ENCODE measurements around the gene ARID5B. TPM values are rescaled to one million over a fixed set of nuclear protein-coding genes. Genes with fewer than 3 reads are reported as not detected.

The ARID5B gene
- total RNA-seq, 1 experiment from 2014 or later, result 0.04 TPM

DNA sequence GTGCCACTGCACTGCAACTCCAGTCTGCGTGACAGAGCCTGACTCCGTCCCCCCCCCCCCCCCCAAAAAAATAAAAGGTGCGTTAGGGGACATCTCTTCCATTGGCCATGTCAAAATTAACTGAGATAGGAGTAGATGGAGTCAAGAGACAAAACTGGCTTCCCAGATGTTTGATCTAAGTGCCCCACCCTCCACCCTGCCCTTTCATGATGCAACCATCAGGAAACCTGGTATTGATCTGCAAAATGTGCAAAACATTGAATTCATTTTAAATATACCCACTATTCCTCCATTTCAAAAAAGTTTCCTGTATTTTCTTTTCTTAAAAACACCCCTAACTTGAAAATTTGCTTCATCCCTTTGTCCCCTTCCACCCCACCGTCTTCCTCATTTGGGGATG lies 17.5 kb downstream of the ARID5B start:
- Histone ChIP-seq H2BK120ac (ENCODE audit: low read depth, low read length, poor library complexity, severe bottlenecking) (no peak overlapping the region), H3K23ac (ENCODE audit: insufficient read length, low read depth, low read length) (no peak overlapping the region), H3K4ac (ENCODE audit: low read depth, low read length) (no peak overlapping the region), H4K91ac (ENCODE audit: insufficient read length, low read depth, low read length) (no peak overlapping the region), H2BK20ac (ENCODE audit: low read depth, low read length, poor library complexity, severe bottlenecking) (no peak overlapping the region), H3K79me2 (ENCODE audit: insufficient read depth, low read length) (no peaks in the 10 kb centered on the region), H2BK12ac (ENCODE audit: insufficient read length, low read depth, low read length) (no peak overlapping the region), H3K79me1 (ENCODE audit: insufficient read depth, low read depth, low read length, poor library complexity, severe bottlenecking) (no peaks in the 10 kb centered on the region), H2AFZ (ENCODE audit: low read length) (no peak overlapping the region), H3K56ac (ENCODE audit: insufficient read length, low read depth, low read length) (no peak overlapping the region), H3K14ac (ENCODE audit: insufficient read depth, low read length) (no peak overlapping the region), H2BK5ac (ENCODE audit: insufficient read length, low read length) (no peak overlapping the region), H3T11ph (ENCODE audit: low read length) (no peak overlapping the region), H3K18ac (ENCODE audit: insufficient read length, low read depth, low read length) (no peak overlapping the region), H2AK5ac (ENCODE audit: insufficient read length, low read length) (no peak overlapping the region), H3K9me3 (ENCODE audit: control insufficient read depth, low read depth, low read length) (no peaks in the 10 kb centered on the region), H3K4me1 (ENCODE audit: insufficient read depth, low read length) (no peaks in the 10 kb centered on the region), H3K23me2 (ENCODE audit: insufficient read length, low read depth, low read length, poor library complexity, severe bottlenecking) (no peaks in the 10 kb centered on the region), H3K4me2 (ENCODE audit: insufficient read depth, insufficient read length, low read length) (no peak overlapping the region), H3K27ac (ENCODE audit: insufficient read length, low read depth, low read length) (no peak overlapping the region), H3K9ac (ENCODE audit: extremely low read depth, insufficient read length, low read length) (no peak overlapping the region), H3K27me3 (ENCODE audit: insufficient read depth, low read length) (no peaks in the 10 kb centered on the region), H4K5ac (ENCODE audit: insufficient read length, low read depth, low read length) (no peak overlapping the region), H2BK15ac (ENCODE audit: low read depth, low read length) (no peak overlapping the region), H4K20me1 (ENCODE audit: control insufficient read depth, insufficient read depth, insufficient read length) (no peaks in the 10 kb centered on the region), H4K8ac (replicated peaks; ENCODE audit: insufficient read length, low read depth, low read length) (no peak overlapping the region)
- Mint-ChIP-seq H3K27ac (no peak overlapping the region), H3K4me1 (no peaks in the 10 kb centered on the region), H3K9me3 (no peaks in the 10 kb centered on the region), H3K27me3 (ENCODE audit: low read depth) (peaks cover 3% of the 10 kb centered on the region), H3K4me3 (no peak overlapping the region), H3K36me3 (ENCODE audit: insufficient read depth in 1 of 3, low read depth in 3 of 3) (no peaks in the 10 kb centered on the region)
- no peak for DNase-seq
- no CpG with 5 or more reads among the region's 4 CpGs for WGBS (ENCODE audit: extremely low coverage, insufficient read length, low lambda C conversion rate)
- TF ChIP-seq, protein P1, sequence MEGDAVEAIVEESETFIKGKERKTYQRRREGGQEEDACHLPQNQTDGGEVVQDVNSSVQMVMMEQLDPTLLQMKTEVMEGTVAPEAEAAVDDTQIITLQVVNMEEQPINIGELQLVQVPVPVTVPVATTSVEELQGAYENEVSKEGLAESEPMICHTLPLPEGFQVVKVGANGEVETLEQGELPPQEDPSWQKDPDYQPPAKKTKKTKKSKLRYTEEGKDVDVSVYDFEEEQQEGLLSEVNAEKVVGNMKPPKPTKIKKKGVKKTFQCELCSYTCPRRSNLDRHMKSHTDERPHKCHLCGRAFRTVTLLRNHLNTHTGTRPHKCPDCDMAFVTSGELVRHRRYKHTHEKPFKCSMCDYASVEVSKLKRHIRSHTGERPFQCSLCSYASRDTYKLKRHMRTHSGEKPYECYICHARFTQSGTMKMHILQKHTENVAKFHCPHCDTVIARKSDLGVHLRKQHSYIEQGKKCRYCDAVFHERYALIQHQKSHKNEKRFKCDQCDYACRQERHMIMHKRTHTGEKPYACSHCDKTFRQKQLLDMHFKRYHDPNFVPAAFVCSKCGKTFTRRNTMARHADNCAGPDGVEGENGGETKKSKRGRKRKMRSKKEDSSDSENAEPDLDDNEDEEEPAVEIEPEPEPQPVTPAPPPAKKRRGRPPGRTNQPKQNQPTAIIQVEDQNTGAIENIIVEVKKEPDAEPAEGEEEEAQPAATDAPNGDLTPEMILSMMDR (conservative IDR thresholded peaks at IDR 0.05), result no peak
